Uterus (tissue), 4 donors: ENCODE data around the gene SFSWAP. TPM values are rescaled to one million over a fixed set of nuclear protein-coding genes. Genes with fewer than 3 reads are reported as not detected.

Source experiments
- DNase-seq, 2 donors: peaks; one replicate each; pipeline ENCODE4 v3.0.0-alpha.2; 2019 to 2020
- H3K27ac ChIP-seq, 2 donors: fragments of 200-600 bp; sonication (generic); 1 replicate in 1 of 2; 2 replicates in 1 of 2; pipeline ENCODE4 v1.5.1; 2016 to 2018
- H3K27me3 ChIP-seq, 2 donors: fragments of 200-600 bp; sonication (generic); one replicate each; pipeline ENCODE4 v1.5.1; 2018 to 2019; ENCODE audit warnings: control low read depth in 1 of 2
- H3K36me3 ChIP-seq, 2 donors: fragments of 200-600 bp; sonication (generic); one replicate each; pipeline ENCODE4 v1.5.1; 2019; ENCODE audit warnings: control low read depth in 1 of 2
- H3K4me1 ChIP-seq, 2 donors: fragments of 200-600 bp; sonication (generic); one replicate each; pipeline ENCODE4 v1.5.1; 2018 to 2019; ENCODE audit warnings: control low read depth in 1 of 2
- H3K4me3 ChIP-seq, 2 donors: fragments of 200-600 bp; sonication (generic); 1 replicate in 1 of 2; 2 replicates in 1 of 2; pipeline ENCODE4 v1.5.1; 2018 to 2019; ENCODE audit warnings: mild to moderate bottlenecking in 1 of 2
- H3K9me3 ChIP-seq, 2 donors: fragments of 200-600 bp; sonication (generic); one replicate each; pipeline ENCODE4 v1.5.1; 2019; ENCODE audit warnings: control low read depth in 1 of 2
- POLR2A ChIP-seq, 2 donors: fragments of 450-650 bp; IDR thresholded peaks; one replicate each; pipeline ENCODE4 v1.6.1; 2016; ENCODE audit warnings: antibody characterized with exemption in 2 of 2, mild to moderate bottlenecking in 1 of 2, moderate library complexity in 1 of 2
- intact Hi-C: fragments of 100-400 bp; cut with DNase I; formaldehyde crosslinking; loops from one replicate; pipeline ENCODE4 v1.15.1; 2023; ENCODE audit warnings: low total_unique reads
- total RNA-seq, 4 donors: library from RNA; depleted of rRNA in 3 of 4; stranded (reverse); fragments of >200 nt in 3 of 4; gene quantifications; one replicate each; pipeline versions ENCODE4 v1.1.0 to v1.2.4, GENCODE V29; 2014 to 2023
- TF ChIP-seq, protein P1 (sequence below), 4 experiments: fragments of 200-600 bp in 2 of 4; fragments of 450-650 bp in 2 of 4; sonication (generic) in 2 of 4; IDR thresholded peaks; one replicate each; pipeline ENCODE4 v1.5.1; 2016 to 2019; ENCODE audit warnings: antibody characterized with exemption in 4 of 4, mild to moderate bottlenecking in 2 of 4, moderate library complexity in 1 of 4
- donor health status: DM: yes; HTN: yes; CAD: no.

Gene SFSWAP
- total RNA-seq, 4 donors from 2014 or later: 25.3 to 78.1 (median 55.2) TPM

DNA sequence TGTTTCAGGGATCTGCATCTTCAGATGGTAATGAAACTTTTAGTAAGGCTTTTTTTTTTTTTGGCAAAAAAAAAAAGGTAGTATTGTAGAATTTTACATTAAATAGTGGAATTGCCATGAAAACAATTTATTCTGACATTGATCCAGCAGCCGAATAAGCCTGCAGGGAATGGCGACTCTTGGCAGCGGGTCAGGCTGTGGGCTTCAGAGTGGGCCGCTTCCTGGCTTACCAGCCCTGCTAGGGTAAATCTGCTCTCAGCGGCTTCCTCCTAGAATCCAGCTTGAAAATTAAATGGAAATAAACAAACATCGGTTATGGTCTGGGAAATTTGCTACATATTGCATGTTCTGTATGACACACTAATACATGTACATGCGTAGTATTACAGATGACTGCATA lies 34.8 kb downstream of the SFSWAP start:
- intact Hi-C loops: no loop called here
- Histone ChIP-seq H3K27ac (no peak overlapping the region), H3K4me1 (no peaks in the 10 kb centered on the region), H3K36me3 (no peaks in the 10 kb centered on the region), H3K9me3 (no peaks in the 10 kb centered on the region), H3K27me3 (no peaks in the 10 kb centered on the region), H3K4me3 (no peak overlapping the region)
- no peak for TF ChIP-seq POLR2A (IDR thresholded peaks at IDR 0.05)
- TF ChIP-seq, protein P1, sequence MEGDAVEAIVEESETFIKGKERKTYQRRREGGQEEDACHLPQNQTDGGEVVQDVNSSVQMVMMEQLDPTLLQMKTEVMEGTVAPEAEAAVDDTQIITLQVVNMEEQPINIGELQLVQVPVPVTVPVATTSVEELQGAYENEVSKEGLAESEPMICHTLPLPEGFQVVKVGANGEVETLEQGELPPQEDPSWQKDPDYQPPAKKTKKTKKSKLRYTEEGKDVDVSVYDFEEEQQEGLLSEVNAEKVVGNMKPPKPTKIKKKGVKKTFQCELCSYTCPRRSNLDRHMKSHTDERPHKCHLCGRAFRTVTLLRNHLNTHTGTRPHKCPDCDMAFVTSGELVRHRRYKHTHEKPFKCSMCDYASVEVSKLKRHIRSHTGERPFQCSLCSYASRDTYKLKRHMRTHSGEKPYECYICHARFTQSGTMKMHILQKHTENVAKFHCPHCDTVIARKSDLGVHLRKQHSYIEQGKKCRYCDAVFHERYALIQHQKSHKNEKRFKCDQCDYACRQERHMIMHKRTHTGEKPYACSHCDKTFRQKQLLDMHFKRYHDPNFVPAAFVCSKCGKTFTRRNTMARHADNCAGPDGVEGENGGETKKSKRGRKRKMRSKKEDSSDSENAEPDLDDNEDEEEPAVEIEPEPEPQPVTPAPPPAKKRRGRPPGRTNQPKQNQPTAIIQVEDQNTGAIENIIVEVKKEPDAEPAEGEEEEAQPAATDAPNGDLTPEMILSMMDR (IDR thresholded peaks at IDR 0.05): no peak
- no peak for DNase-seq

DNA sequence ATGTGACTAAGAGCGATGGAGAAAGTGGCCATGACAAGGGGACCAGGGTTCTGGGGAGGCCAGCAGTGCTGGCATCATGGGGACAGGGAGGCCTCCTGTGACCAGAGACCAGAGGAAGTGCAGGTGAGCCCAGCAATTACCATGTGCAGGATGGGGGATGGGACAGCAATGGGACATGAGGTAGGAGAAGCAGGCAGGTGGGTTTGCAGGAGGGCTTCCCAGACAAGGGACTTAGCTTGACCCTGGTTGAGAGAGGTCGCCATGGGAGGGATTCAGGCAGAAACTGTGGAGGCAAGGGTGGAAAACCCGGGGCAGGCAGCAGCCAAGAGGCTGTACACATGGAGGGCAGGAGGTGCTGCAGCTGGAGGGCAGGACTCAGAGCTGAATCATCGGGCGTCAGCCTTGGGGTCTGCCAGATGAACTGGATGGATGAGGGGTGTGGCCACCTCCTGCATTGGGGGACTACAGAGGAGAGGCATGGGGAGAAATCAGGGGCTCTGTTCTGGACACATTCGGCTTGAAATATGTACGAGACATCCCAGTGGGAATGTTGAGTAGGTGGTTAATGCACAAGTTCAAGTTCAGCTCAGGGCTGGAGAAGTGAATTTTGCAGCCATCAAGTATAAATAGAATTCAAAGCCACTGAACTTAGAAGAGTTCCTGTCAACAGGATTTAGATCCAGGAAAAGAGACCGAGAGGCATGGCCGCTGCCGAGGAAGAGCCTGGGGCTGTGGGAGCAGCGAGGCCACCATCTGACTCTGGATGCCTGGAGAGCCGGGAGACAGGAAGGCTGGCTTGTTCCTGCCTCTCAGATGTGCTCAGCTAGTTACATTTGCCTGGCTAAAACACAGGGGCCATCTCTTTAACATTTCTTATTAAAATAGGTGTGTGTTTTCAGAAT lies 36.6 kb downstream of the SFSWAP start:
- H3K27ac ChIP-seq: no peak overlapping the region
- no peak for DNase-seq
- intact Hi-C loops: no loop called here
- no peaks in the 10 kb centered on the region for H3K36me3 ChIP-seq
- no peaks in the 10 kb centered on the region for H3K4me1 ChIP-seq
- H3K9me3 ChIP-seq: no peaks in the 10 kb centered on the region
- no peaks in the 10 kb centered on the region for H3K27me3 ChIP-seq
- TF ChIP-seq, protein P1 (IDR thresholded peaks at IDR 0.05): no peak
- TF ChIP-seq POLR2A (IDR thresholded peaks at IDR 0.05): no peak
- H3K4me3 ChIP-seq: no peak overlapping the region

DNA sequence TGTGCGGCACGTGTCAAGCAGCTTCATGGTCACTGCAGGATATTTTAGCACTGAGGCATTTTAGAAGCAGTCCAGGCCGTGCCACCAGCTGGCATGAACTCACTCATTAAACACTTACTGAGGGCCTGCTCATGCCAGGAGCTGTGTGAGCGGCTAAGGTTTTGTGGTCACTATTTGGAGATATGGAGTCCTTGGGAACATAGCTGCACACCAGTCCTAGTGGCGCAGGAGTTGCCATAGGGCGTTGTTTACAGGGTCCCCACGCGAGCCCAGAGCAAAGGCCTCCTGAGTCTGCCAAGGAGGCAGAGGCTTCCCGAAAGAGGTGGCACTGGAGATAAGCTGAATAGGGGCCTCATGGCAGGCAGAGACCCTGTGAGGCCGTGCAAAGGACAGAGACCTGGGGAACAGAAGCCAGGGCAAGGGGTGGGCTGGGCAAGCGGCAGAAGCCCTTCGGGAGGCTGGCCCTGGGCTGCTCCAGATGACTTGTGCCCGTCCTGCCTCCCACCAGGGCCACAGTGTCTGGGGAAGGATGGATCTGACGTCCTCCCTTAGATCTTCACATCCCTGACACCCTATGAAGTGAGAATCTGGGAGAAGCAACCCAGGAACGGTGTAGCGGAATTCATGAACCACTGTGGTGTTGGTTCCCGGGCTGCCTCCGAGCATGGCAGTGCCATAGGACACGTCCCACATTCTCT lies 38.9 kb downstream of the SFSWAP start:
- Histone ChIP-seq H3K9me3 (no peaks in the 10 kb centered on the region), H3K36me3 (no peaks in the 10 kb centered on the region), H3K27ac (no peak overlapping the region), H3K27me3 (no peaks in the 10 kb centered on the region), H3K4me3 (no peak overlapping the region), H3K4me1 (no peaks in the 10 kb centered on the region)
- TF ChIP-seq POLR2A (IDR thresholded peaks at IDR 0.05): no peak
- TF ChIP-seq, protein P1 (IDR thresholded peaks at IDR 0.05): no peak
- no peak for DNase-seq
- intact Hi-C loops: no loop called here

DNA sequence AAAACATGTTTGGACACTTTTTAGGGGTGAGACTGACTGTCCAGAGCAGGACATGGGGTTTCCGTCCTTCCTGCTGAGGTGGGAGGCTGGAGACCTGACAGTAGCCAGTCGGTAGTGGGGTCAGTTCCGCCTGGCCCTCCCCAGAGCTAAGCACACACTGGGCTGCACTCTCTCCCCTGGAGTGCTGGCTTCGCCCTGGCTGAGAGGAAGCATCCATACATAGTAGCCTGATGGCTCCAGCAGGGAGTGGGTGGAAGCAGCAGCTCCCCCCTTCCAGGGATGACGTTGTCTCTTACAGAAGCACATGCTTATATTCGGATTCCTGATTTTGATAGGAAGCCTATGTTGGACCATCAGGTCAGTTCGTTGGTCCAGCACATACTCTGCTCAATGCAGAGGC lies 40.4 kb downstream of the SFSWAP start:
- intact Hi-C loops: no loop called here
- H3K27me3 ChIP-seq: no peaks in the 10 kb centered on the region
- TF ChIP-seq, protein P1 (IDR thresholded peaks at IDR 0.05): no peak
- TF ChIP-seq POLR2A (IDR thresholded peaks at IDR 0.05): no peak
- no peaks in the 10 kb centered on the region for H3K36me3 ChIP-seq
- no peaks in the 10 kb centered on the region for H3K9me3 ChIP-seq
- no peak overlapping the region for H3K4me3 ChIP-seq
- H3K27ac ChIP-seq: no peak overlapping the region
- H3K4me1 ChIP-seq: no peaks in the 10 kb centered on the region
- no peak for DNase-seq

DNA sequence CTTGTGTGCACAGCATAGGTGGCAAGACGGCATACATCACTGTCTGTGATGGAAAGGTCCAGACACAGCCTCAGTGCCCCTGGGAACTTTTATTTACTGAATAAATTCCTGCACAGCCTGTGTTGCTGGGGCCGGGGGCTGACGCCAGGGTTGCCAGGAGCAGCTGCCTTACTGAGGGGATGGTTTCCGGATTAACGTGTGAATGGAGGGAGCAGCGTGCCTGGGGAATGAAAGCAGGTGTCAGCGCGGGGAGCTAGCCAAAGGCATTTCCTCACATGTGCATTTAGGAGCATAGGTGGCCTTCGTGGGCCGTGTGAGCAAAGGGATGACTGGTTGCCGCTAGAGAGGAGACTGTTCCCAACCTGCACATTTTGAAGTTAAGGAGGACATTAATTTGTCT lies 41.6 kb downstream of the SFSWAP start:
- no peak for DNase-seq
- no peak overlapping the region for H3K27ac ChIP-seq
- H3K4me3 ChIP-seq: no peak overlapping the region
- no peaks in the 10 kb centered on the region for H3K27me3 ChIP-seq
- TF ChIP-seq, protein P1 (IDR thresholded peaks at IDR 0.05): no peak
- TF ChIP-seq POLR2A (IDR thresholded peaks at IDR 0.05): no peak
- intact Hi-C loops: no loop called here
- H3K4me1 ChIP-seq: no peaks in the 10 kb centered on the region
- no peaks in the 10 kb centered on the region for H3K9me3 ChIP-seq
- no peaks in the 10 kb centered on the region for H3K36me3 ChIP-seq
